Heart right ventricle (tissue), 16 donors: ENCODE results near the gene MESP2. TPM values are rescaled to one million over a fixed set of nuclear protein-coding genes. Genes with fewer than 3 reads are reported as not detected.

Experiments used
- ATAC-seq, 8 donors: fragments of 200-7000 bp; cut with Tn5 transposase; one replicate each; pipeline ENCODE4 v1.9.1; 2020; ENCODE audit warnings: mild to moderate bottlenecking in 8 of 8, moderate library complexity in 8 of 8, moderate number of reproducible peaks in 1 of 8
- DNase-seq, 2 donors: peaks; one replicate each; pipeline ENCODE4 v3.0.0-alpha.2; 2020
- H3K27ac ChIP-seq, 10 donors: fragments of 200-600 bp; sonication (generic) in 2 of 10; one replicate each; pipeline versions ENCODE4 v1.5.0 to v1.8.0; 2020 to 2022; ENCODE audit warnings: mild to moderate bottlenecking in 3 of 10
- H3K27me3 ChIP-seq, 7 donors: fragments of 200-600 bp; one replicate each; pipeline ENCODE4 v1.8.0; 2021 to 2022; ENCODE audit warnings: mild to moderate bottlenecking in 2 of 7
- H3K36me3 ChIP-seq, 9 donors: fragments of 200-600 bp; sonication (generic) in 1 of 9; one replicate each; pipeline versions ENCODE4 v1.5.0 to v1.8.0; 2020 to 2022; ENCODE audit warnings: mild to moderate bottlenecking in 2 of 9
- H3K4me1 ChIP-seq, 9 donors: fragments of 200-600 bp; sonication (generic) in 1 of 9; one replicate each; pipeline versions ENCODE4 v1.5.0 to v1.8.0; 2020 to 2022; ENCODE audit warnings: mild to moderate bottlenecking in 4 of 9
- H3K4me3 ChIP-seq, 10 donors: fragments of 200-600 bp; sonication (generic) in 2 of 10; one replicate each; pipeline versions ENCODE4 v1.5.0 to v1.8.0; 2020 to 2022; ENCODE audit warnings: mild to moderate bottlenecking in 7 of 10, moderate library complexity in 2 of 10
- H3K9me3 ChIP-seq, 11 donors: fragments of 200-600 bp in 10 of 11; sonication (generic) in 2 of 11; one replicate each; pipeline versions ENCODE4 v1.5.0 to v1.8.0; 2013 to 2022; ENCODE audit warnings: mild to moderate bottlenecking in 2 of 11, control low read depth in 1 of 11, moderate library complexity in 1 of 11
- CTCF ChIP-seq, 9 donors: fragments of 200-600 bp; sonication (generic) in 2 of 9; IDR thresholded peaks; one replicate each; pipeline versions ENCODE4 v1.5.0 to v1.8.0; 2021 to 2022; ENCODE audit warnings: antibody characterized with exemption in 9 of 9, mild to moderate bottlenecking in 5 of 9, moderate library complexity in 1 of 9
- WGBS, 2 donors: extraction: QIAGEN DNeasy Blood & Tissue Kit; methylation state at CpG; one replicate each; pipeline ENCODE4 v1.1.7; 2013; ENCODE audit warnings: inconsistent platforms in 1 of 2; 5-methylcytosine and 5-hydroxymethylcytosine counted together
- intact Hi-C, 10 donors: fragments of 100-400 bp; cut with DNase I; formaldehyde crosslinking; loops; one replicate each; pipeline versions ENCODE4 v1.11.1 to v1.14.2; 2022
- long read RNA-seq, 3 donors: library from polyadenylated mRNA; unstranded; transcript quantifications; one replicate each; pipeline ENCODE4 v2.0.0, GENCODE V29; 2020 to 2021
- polyA plus RNA-seq, 2 donors: library from polyadenylated mRNA; stranded (reverse); fragments of 200-250 nt; gene quantifications; one replicate each; pipeline ENCODE4 v1.2.3, GENCODE V29; 2013
- total RNA-seq, 10 donors: library from RNA; stranded (reverse); fragmentation: NEBNext Ultra II Directional in 3 of 10; extraction: Animal tissue kit (Norgen Biotek cat#: 25700) in 3 of 10; gene quantifications; one replicate each; pipeline versions ENCODE4 v1.2.1 to v1.2.4, GENCODE V29; 2021 to 2023
- donor health status: Arrhythmogenic right ventricular cardiomyopathy.
- donor health status: ischemic (EF 13 %, LVEDD 7.1; RV severe dilation, severe dysfunction).
- donor health status: healthy with polysubstance abuse.
- donor health status: DM: no; HTN: yes; CAD: no.
- donor health status: DM: no; HTN: no; CAD: no.
- donor health status: ischemic (EF 25% LVEDD 6.9; RV normal size, moderate dysfunction).
- donor health status: ischemic (EF 25% LVEDD 5.7; RV mildly dilated, moderate dysfunction).
- donor health status: healthy.
- donor health status: DM: yes; HTN: yes; CAD: no.
- donor health status: Ischemic cardiomyopathy.
- donor health status: ischemic (EF 35%, LVEDD 5.7; RV mildly dilated, moderate dysfunction).
- donor health status: nonischemic (EF 11% LVEDD 7.7; RV severe dilation, severe dysfunction).
- donor health status: DM: yes; HTN: yes; CAD: no.
- donor health status: PGD.
- donor health status: ischemic (EF 29% LVEDD 5.4; RV normal size, mild dysfunction).
- donor health status: nonischemic (EF 23%, LVEDD 6.1; RV moderate dilation, normal function).

The MESP2 gene
- total RNA-seq (under 1 TPM in 5 of 10 donors, not detected in 5; 0.21 to 0.52 (median 0.32) TPM), polyA plus RNA-seq (under 1 TPM; 0.04 to 0.73 TPM)
- long read RNA-seq, donor 1 = 0 reads
- long read RNA-seq, donor 2, partial matches to known transcripts = 0 of 1 reads
- long read RNA-seq, donor 2, other reads (novel, unspliced or antisense) = 1 of 1 reads
- long read RNA-seq, donor 3 = 0 reads

- ATAC-seq (peak; percentile 91 to 97 (median 94)), DNase-seq (peak; percentile 84 to 91)
- intact Hi-C loops = loop anchor here in 1 of 10 donors (5.0 kb wide), 1 partner anchor 36 kb away; the partner anchor contains the start of gene ANPEP
- peak within 1 kb of the TSS; percentile 17 to 57 (median 50) for H3K4me3 ChIP-seq
- no peaks in the 10 kb centered on the region for H3K9me3 ChIP-seq
- peaks cover 7 to 33% (median 14%) of the 10 kb centered on the region in 9 donors for H3K4me1 ChIP-seq
- H3K27me3 ChIP-seq = peaks cover 0 to 14% (median 0%) of the 10 kb centered on the region in 7 donors
- no peaks in the 10 kb centered on the region for H3K36me3 ChIP-seq
- peak within 1 kb of the TSS in 5 of 10 donors; percentile 40 to 53 (median 43) for H3K27ac ChIP-seq
- WGBS, 2 donors = 4 to 5% methylated on average over 69 to 82 of the region's 82 CpGs
- TF ChIP-seq CTCF (IDR thresholded peaks at IDR 0.05) = peak in 8 of 9 donors; percentile 27 to 70 (median 50)
Measured at GRCh38 chr15:89776274-89777072, at the start of gene MESP2. Gene MESP2, plus strand, starts transcription at chr15:89776332. Its CDS starts 26 bp downstream, at chr15:89776358.

GRCh38 chr15:89728254-89728653, 47.9 kb upstream of the MESP2 start:
- ATAC-seq (peak in 2 of 8 donors; percentile 76 to 79), DNase-seq (no peak)
- no peak for TF ChIP-seq CTCF (IDR thresholded peaks at IDR 0.05)
- Histone ChIP-seq H3K4me3 (no peak overlapping the region), H3K27ac (no peak overlapping the region), H3K27me3 (peaks cover 0 to 3% (median 0%) of the 10 kb centered on the region in 7 donors), H3K9me3 (peaks cover 0 to 11% (median 0%) of the 10 kb centered on the region in 11 donors), H3K36me3 (no peaks in the 10 kb centered on the region), H3K4me1 (peaks cover 0 to 6% (median 0%) of the 10 kb centered on the region in 9 donors)
- intact Hi-C loops = no loop called here
- whole genome bisulfite sequencing, 2 donors = 17 to 18% methylated on average over 2 of the region's 2 CpGs

- Histone ChIP-seq H3K4me1 (peaks cover 0 to 6% (median 0%) of the 10 kb centered on the region in 9 donors), H3K36me3 (no peaks in the 10 kb centered on the region), H3K27me3 (peaks cover 0 to 14% (median 7%) of the 10 kb centered on the region in 7 donors), H3K4me3 (no peak overlapping the region), H3K27ac (no peak overlapping the region), H3K9me3 (no peaks in the 10 kb centered on the region)
- TF ChIP-seq CTCF (IDR thresholded peaks at IDR 0.05) = no peak
- 87 to 93% methylated on average over 5 of the region's 5 CpGs for WGBS, 2 donors
- intact Hi-C loops = loop anchor here in 1 of 10 donors (10.0 kb wide), 1 partner anchor 76 kb away; the partner anchor contains the start of gene KIF7
- DNase-seq (no peak), ATAC-seq (no peak)
Measured at GRCh38 chr15:89731275-89731674, 44.9 kb upstream of the MESP2 start.

GRCh38 chr15:89732451-89733172, 43.5 kb upstream of the MESP2 start:
- ATAC-seq (peak in 2 of 8 donors; percentile 29 to 57), DNase-seq (no peak)
- Histone ChIP-seq H3K27me3 (peaks cover 0 to 17% (median 8%) of the 10 kb centered on the region in 7 donors), H3K36me3 (no peaks in the 10 kb centered on the region), H3K4me1 (peaks cover 0 to 6% (median 0%) of the 10 kb centered on the region in 9 donors), H3K27ac (no peak overlapping the region), H3K4me3 (no peak overlapping the region), H3K9me3 (no peaks in the 10 kb centered on the region)
- TF ChIP-seq CTCF (IDR thresholded peaks at IDR 0.05) = no peak
- WGBS, 2 donors = 40 to 49% methylated on average over 8 of the region's 8 CpGs
- intact Hi-C loops = loop anchor here in 1 of 10 donors (10.0 kb wide), 1 partner anchor 78 kb away; the partner anchor contains the start of gene KIF7
